Superior temporal gyrus (tissue), 1 donor: ENCODE measurements around the gene KRT72.

Experiments used
- DNase-seq: peaks from one replicate; pipeline ENCODE4 v3.0.0-alpha.2; 2016; ENCODE audit errors: extremely low spot score

The KRT72 gene

DNA sequence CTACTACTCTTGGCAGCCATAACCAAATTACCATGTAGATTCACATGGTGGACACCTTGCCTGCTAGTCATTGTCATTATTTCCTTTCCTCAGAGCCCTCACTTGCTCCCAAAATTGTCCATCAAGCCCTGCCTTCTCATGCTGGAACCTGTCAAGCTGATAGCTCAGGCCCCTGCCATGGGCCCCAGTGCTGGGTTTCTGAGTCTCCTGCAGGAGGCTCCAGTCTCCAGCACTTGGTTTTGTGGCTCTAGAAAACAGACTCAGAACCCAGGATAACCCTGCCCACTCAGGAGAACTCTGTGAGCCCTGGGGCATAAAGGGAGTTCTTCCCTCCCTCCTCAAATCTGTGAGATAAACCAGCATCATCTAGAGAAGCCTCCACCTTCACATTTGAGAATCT, 59.1 kb downstream of the KRT72 start:
- no peak for DNase-seq

DNA sequence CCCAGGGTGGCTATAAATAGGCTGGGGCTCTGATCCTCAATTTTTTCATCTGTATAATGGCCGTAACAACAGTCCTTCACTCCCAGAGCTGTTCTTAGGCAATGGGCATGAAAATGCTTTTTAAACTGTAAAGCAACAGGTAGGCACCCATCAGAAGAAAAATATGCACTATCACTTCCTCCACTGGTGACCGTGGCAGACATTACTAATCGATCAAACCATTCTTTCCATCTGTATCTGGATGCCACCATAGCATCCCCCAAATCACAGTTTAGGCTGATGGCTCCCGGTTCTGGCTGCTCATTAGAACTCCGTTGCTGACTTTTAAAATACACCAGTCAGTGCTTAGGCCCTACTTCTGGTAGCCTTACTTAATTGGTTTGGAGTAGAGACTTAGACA, 59.6 kb downstream of the KRT72 start:
- no peak for DNase-seq

DNA sequence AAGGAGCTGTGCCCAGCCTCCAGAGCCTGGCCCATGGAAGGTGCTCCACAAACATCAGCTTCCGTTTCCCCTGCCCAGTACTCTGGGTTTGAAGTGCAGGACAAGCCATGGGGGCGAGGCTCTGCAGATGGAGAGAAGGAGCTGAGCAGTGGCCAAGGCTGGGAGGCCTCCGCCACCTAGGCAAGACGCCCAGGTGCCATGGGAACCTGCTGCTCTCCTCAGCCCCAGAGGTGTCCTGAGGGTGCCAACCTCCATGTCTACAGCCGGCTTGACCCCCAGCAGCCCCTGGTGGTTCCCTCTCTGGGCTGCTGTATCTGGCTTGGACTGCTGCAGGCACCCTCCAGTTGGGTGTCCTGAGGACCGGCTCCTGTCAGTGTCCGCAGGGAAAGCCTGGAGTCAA, 60.7 kb downstream of the KRT72 start:
- DNase-seq: no peak

DNA sequence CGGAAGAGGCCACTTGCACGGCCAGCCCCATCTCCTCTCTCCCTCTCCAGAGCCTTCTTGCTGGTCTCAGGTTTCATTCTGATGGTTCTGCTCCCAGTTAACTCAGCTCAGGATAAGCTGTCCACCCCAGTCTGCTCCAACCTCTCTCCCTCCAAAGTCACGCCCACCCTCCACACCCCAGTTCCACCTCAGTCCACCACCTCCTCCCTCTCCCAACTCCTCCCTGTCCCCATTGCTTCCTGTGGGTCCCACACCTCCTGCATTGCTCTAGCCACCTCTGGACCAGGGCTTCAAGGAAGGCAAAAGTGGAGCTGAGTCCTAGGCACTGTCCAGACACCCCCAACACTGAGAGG, 61.5 kb downstream of the KRT72 start:
- no peak for DNase-seq

DNA sequence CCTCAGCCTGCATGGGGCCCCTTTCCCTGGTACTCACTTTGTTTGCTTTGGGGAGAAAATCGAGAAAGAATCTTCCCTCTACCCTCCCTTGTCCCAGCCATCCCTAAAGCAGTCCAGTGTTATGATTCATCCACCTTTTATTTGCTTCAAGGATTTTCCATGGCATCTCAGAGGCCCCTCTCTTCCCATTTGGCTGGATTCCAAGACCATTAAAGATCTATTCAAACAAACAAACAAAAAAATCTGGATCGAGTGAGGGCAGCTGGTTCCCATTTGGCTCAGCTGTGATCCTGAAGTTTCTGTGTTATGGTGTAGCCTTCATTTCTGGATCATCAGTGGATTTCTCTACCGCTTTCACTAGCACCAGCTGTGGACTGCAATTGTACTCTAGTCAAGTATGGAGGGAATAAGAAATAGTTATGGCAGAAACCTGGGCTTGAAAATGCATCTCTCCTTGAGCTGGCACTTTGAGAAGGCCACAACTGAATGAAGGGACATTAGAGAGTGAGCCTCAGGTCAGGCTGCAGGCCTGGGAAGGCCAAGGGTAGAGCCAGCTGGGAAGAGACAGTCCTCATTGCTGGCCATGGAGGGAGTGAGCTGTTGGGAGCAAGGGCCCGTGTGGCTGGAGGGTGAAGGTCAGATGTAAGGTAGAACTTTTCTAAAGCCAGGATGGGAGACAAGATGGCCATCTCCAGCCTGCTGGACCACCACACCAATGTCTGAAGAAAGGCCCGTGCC, 62.0 kb downstream of the KRT72 start:
- no peak for DNase-seq

DNA sequence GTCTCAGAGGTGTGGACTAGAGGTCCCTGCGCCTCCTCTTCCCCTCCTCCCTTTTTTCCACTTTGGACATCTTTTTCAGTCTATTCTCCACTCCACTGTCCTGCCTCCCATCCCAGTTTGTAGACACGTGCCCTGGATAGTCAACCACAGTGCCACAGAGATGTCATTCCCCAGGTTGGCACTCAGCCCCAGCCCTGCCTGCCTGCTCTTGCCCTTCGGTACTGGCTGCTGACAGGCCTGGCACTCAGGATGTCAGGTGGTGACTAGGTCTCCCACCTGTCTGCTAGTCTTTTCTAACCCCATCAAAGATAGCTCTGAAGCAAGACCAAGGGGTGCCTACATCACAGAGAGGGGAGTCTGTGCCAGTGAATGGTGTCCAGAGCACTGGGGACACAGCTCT, 64.2 kb downstream of the KRT72 start:
- no peak for DNase-seq
